ENCODE results near the gene TIPARP.

The TIPARP gene

GRCh38 chr3:156747046-156747445 is 72.7 kb downstream of the TIPARP start:
- no peak for DNase-seq

- no peak for DNase-seq
These were observed 74.9 kb downstream of the TIPARP start for GRCh38 chr3:156749244-156749643.

- DNase-seq, result no peak
These were observed 75.9 kb downstream of the TIPARP start for GRCh38 chr3:156750191-156750873.

GRCh38 chr3:156750874-156751245 is 76.5 kb downstream of the TIPARP start:
- DNase-seq, result no peak

GRCh38 chr3:156751461-156752025 is 77.2 kb downstream of the TIPARP start:
- no peak for DNase-seq
